Small intestine (tissue), 7 donors: ENCODE measurements around the gene MPZL1. TPM values are rescaled to one million over a fixed set of nuclear protein-coding genes. Genes with fewer than 3 reads are reported as not detected.

Source experiments
- DNase-seq, 2 donors: peaks; one replicate each; pipeline versions ENCODE4 v3.0.0 to v3.0.0-alpha.2; 2013
- FAIRE-seq: peaks from 2 replicates; lab custom pipeline; 2012; peaks lifted over from hg19 to GRCh38; lab: Jason Lieb, UNC
- H3K27ac ChIP-seq, 3 donors: one replicate each; pipeline ENCODE4 v1.5.1; 2013; ENCODE audit warnings: low read length in 2 of 3, mild to moderate bottlenecking in 2 of 3, control low read depth in 1 of 3, inconsistent platforms in 1 of 3, low read depth in 1 of 3, moderate library complexity in 1 of 3
- H3K27me3 ChIP-seq, 3 donors: one replicate each; pipeline ENCODE4 v1.6.1; 2013; ENCODE audit warnings: low read length in 3 of 3, inconsistent platforms in 1 of 3; ENCODE audit not compliant: control insufficient read depth in 3 of 3, insufficient read depth in 3 of 3
- H3K36me3 ChIP-seq, 3 donors: one replicate each; pipeline ENCODE4 v1.6.1; 2013; ENCODE audit warnings: low read length in 3 of 3, inconsistent platforms in 1 of 3, low read depth in 1 of 3, mild to moderate bottlenecking in 1 of 3, moderate library complexity in 1 of 3; ENCODE audit not compliant: control insufficient read depth in 3 of 3, insufficient read depth in 2 of 3
- H3K4me1 ChIP-seq, 3 donors: one replicate each; pipeline ENCODE4 v1.6.1; 2013; ENCODE audit warnings: low read length in 2 of 3, inconsistent platforms in 1 of 3, low read depth in 1 of 3, mild to moderate bottlenecking in 1 of 3, moderate library complexity in 1 of 3; ENCODE audit not compliant: control insufficient read depth in 3 of 3, insufficient read depth in 2 of 3
- H3K4me3 ChIP-seq, 3 donors: one replicate each; pipeline ENCODE4 v1.5.1; 2013; ENCODE audit warnings: low read length in 3 of 3, control low read depth in 1 of 3, inconsistent platforms in 1 of 3, low read depth in 1 of 3, mild to moderate bottlenecking in 1 of 3, moderate library complexity in 1 of 3
- H3K9me3 ChIP-seq, 2 donors: one replicate each; pipeline ENCODE4 v1.6.1; 2013; ENCODE audit warnings: low read depth in 1 of 2, low read length in 1 of 2; ENCODE audit not compliant: control insufficient read depth in 2 of 2, insufficient read depth in 1 of 2
- WGBS, 3 donors: extraction: QIAGEN DNeasy Blood & Tissue Kit; methylation state at CpG; one replicate each; pipeline ENCODE4 v1.1.7; 2013; 5-methylcytosine and 5-hydroxymethylcytosine counted together
- polyA plus RNA-seq, 4 donors: library from polyadenylated mRNA; stranded (reverse) in 3 of 4; unstranded in 1 of 4; fragments of 200-250 nt in 3 of 4; fragments of 120-200 nt in 1 of 4; gene quantifications; one replicate each; pipeline versions ENCODE4 v1.2.1 to v1.2.3, GENCODE V29; 2013
- donor health status: healthy with polysubstance abuse.
- donor health status: control.
- donor health status: control.
- donor health status: Bipolar disorder and iron deficiency.
- donor health status: healthy.

Gene MPZL1
- polyA plus RNA-seq, 4 donors, result 8.1 to 107 (median 31.4) TPM

- peak; percentile 47 for FAIRE-seq
- no peaks in the 10 kb centered on the region for H3K9me3 ChIP-seq
- no peak for DNase-seq
- WGBS, 3 donors, result 87 to 100% (median 90%) methylated on average over 1 of the region's 1 CpG
- peaks cover 5 to 21% (median 8%) of the 10 kb centered on the region in 3 donors for H3K4me1 ChIP-seq
- no peak overlapping the region for H3K4me3 ChIP-seq
- H3K36me3 ChIP-seq, result peaks cover 0 to 3% (median 0%) of the 10 kb centered on the region in 3 donors
- H3K27me3 ChIP-seq, result no peaks in the 10 kb centered on the region
- H3K27ac ChIP-seq, result no peak overlapping the region
Measured at GRCh38 chr1:167751676-167752075, 29.9 kb downstream of the MPZL1 start.

- H3K27ac ChIP-seq, result peak overlapping the region in 2 of 3 donors; percentile 89 to 94
- H3K27me3 ChIP-seq, result no peaks in the 10 kb centered on the region
- H3K4me3 ChIP-seq, result no peak overlapping the region
- H3K9me3 ChIP-seq, result no peaks in the 10 kb centered on the region
- DNase-seq (peak in 1 of 2 donors; percentile 76), FAIRE-seq (no peak)
- peaks cover 5 to 26% (median 9%) of the 10 kb centered on the region in 3 donors for H3K4me1 ChIP-seq
- H3K36me3 ChIP-seq, result peaks cover 0 to 3% (median 0%) of the 10 kb centered on the region in 3 donors
Measured at GRCh38 chr1:167752219-167752985, 30.6 kb downstream of the MPZL1 start.

- Histone ChIP-seq H3K4me1 (peaks cover 5 to 27% (median 10%) of the 10 kb centered on the region in 3 donors), H3K4me3 (no peak overlapping the region), H3K36me3 (peaks cover 0 to 3% (median 0%) of the 10 kb centered on the region in 3 donors), H3K27ac (no peak overlapping the region), H3K9me3 (no peaks in the 10 kb centered on the region), H3K27me3 (no peaks in the 10 kb centered on the region)
- FAIRE-seq, result no peak
- DNase-seq, result peak in 1 of 2 donors; percentile 12
- WGBS, 3 donors, result 62 to 74% (median 66%) methylated on average over 3 of the region's 3 CpGs
Measured at GRCh38 chr1:167755654-167756053, 33.9 kb downstream of the MPZL1 start.

GRCh38 chr1:167756730-167757405 is 35.1 kb downstream of the MPZL1 start:
- 10 to 43% (median 39%) methylated on average over 7 of the region's 7 CpGs for whole genome bisulfite sequencing, 3 donors

GRCh38 chr1:167757433-167758309 is 35.9 kb downstream of the MPZL1 start:
- Histone ChIP-seq H3K36me3 (peaks cover 0 to 3% (median 0%) of the 10 kb centered on the region in 3 donors), H3K4me3 (no peak overlapping the region), H3K4me1 (peaks cover 5 to 22% (median 10%) of the 10 kb centered on the region in 3 donors), H3K27ac (peak overlapping the region in 1 of 3 donors; percentile 56), H3K9me3 (no peaks in the 10 kb centered on the region), H3K27me3 (no peaks in the 10 kb centered on the region)
- DNase-seq (no peak), FAIRE-seq (no peak)
- 76 to 83% (median 79%) methylated on average over 4 of the region's 4 CpGs for WGBS, 3 donors

More at GRCh38 chr1:167756730-167757405, 35.1 kb downstream of the MPZL1 start:
- peaks cover 0 to 3% (median 0%) of the 10 kb centered on the region in 3 donors for H3K36me3 ChIP-seq
- no peaks in the 10 kb centered on the region for H3K27me3 ChIP-seq
- peaks cover 5 to 27% (median 10%) of the 10 kb centered on the region in 3 donors for H3K4me1 ChIP-seq
- no peak overlapping the region for H3K4me3 ChIP-seq
- DNase-seq (peak; percentile 60 to 62), FAIRE-seq (no peak)
- no peaks in the 10 kb centered on the region for H3K9me3 ChIP-seq
- H3K27ac ChIP-seq, result peak overlapping the region in 2 of 3 donors; percentile 56 to 76

GRCh38 chr1:167761400-167761799 is 39.6 kb downstream of the MPZL1 start:
- Histone ChIP-seq H3K27ac (no peak overlapping the region), H3K27me3 (no peaks in the 10 kb centered on the region), H3K9me3 (no peaks in the 10 kb centered on the region), H3K4me3 (no peak overlapping the region), H3K4me1 (peaks cover 0 to 9% (median 2%) of the 10 kb centered on the region in 3 donors), H3K36me3 (no peaks in the 10 kb centered on the region)
- no peak for DNase-seq
- WGBS, 3 donors, result 45 to 64% (median 51%) methylated on average over 2 of the region's 2 CpGs
- FAIRE-seq, result no peak

GRCh38 chr1:167762061-167762746 is 40.4 kb downstream of the MPZL1 start:
- peaks cover 0 to 3% (median 2%) of the 10 kb centered on the region in 3 donors for H3K4me1 ChIP-seq
- H3K36me3 ChIP-seq, result no peaks in the 10 kb centered on the region
- WGBS, 3 donors, result 91 to 92% (median 91%) methylated on average over 8 of the region's 8 CpGs
- H3K4me3 ChIP-seq, result no peak overlapping the region
- H3K27me3 ChIP-seq, result no peaks in the 10 kb centered on the region
- no peak for DNase-seq
- H3K9me3 ChIP-seq, result no peaks in the 10 kb centered on the region
- no peak overlapping the region for H3K27ac ChIP-seq
- no peak for FAIRE-seq
